ENCODE data around the gene SCAF8. TPM values are rescaled to one million over a fixed set of nuclear protein-coding genes. Genes with fewer than 3 reads are reported as not detected.

Gene SCAF8
- total and polyA plus RNA-seq, 9 of the 15 experiments (the other 6 are each of a cell fraction or from before 2014, with no cell fraction given): 10.5 to 46.6 (median 23.2) TPM

DNA sequence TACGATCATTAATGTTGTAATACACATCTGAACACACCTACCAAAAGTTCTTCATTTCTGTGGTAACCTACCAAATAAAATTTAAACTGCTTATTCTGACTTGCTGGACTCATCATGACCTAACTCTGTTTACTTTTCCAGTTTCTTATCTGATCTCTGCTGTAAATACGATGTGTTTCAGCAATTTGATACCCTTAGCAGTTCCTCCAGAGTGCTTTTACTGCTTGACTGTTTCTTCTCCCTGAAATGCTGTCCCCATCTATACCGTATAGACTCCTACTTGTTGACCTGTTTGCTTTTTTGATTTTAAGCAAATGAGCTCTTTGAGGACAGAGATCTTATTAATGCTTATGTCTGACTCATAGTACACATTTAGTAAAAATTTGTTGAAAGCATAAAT lies 119.5 kb downstream of the SCAF8 start:
- Histone ChIP-seq H3K9me1 (ENCODE audit: control insufficient read depth, insufficient read depth, low read length) (no peaks in the 10 kb centered on the region), H3K4me3 (no peak overlapping the region), H3K36me3 (ENCODE audit: control insufficient read depth, insufficient read depth, low read length) (peaks cover 15% of the 10 kb centered on the region), H4K20me1 (replicated peaks; ENCODE audit: control insufficient read depth, insufficient read depth, low read length) (no peaks in the 10 kb centered on the region; the same call in 1 of the 2 replicates), H3K27me3 (ENCODE audit: control insufficient read depth in 2 of 2, insufficient read depth in 2 of 2, low read length in 2 of 2) (no peaks in the 10 kb centered on the region), H3K9ac (ENCODE audit: insufficient read depth in 1 of 2, low read depth in 2 of 2, low read length in 2 of 2) (no peak overlapping the region), H3K9me3 (replicated peaks; ENCODE audit: control insufficient read depth, insufficient read depth, low read depth, low read length) (no peaks in the 10 kb centered on the region), H3K4me2 (ENCODE audit: insufficient read depth, low read length) (no peak overlapping the region), H3K79me2 (ENCODE audit: control insufficient read depth, insufficient read depth, low read length) (peaks cover 60% of the 10 kb centered on the region), H2AFZ (ENCODE audit: low read depth, low read length) (no peak overlapping the region), H3K4me1 (replicated peaks in 1 of 2; ENCODE audit: control insufficient read depth in 2 of 2, insufficient read depth in 2 of 2, low read length in 2 of 2) (0 out of 5 replicates have a peak, but pooled peaks cover 0 to 10% of the 10 kb centered on the region in 2 experiments), H3K27ac (ENCODE audit: extremely low read depth, low read depth, low read length) (no peak overlapping the region)
- POLR2A ChIA-PET: interaction anchor here (0.5 to 1.8 kb wide), 2 partner anchors 9 to 595 kb away, joined by 3 to 6 read pairs; no protein-coding TSS in a partner anchor
- peak; percentile 61 for ATAC-seq
- 0 out of 2 replicates have a peak, but pooled peaks have one; percentile 23 for TF ChIP-seq JUN (IDR thresholded peaks at IDR 0.05; ENCODE audit: borderline replicate concordance, low read depth, low read length)
- TF ChIP-seq JUN (CRISPR knock-in tag; IDR thresholded peaks at IDR 0.05; ENCODE audit: borderline replicate concordance): no peak
- 0 out of 2 replicates have a peak, but pooled peaks have one; percentile 30 for TF ChIP-seq BRCA1 (IDR thresholded peaks at IDR 0.05)
- TF ChIP-seq BRCA1 (CRISPR knock-in tag; IDR thresholded peaks at IDR 0.05): no peak
- no peak for TF ChIP-seq NELFE (IDR thresholded peaks at IDR 0.05; ENCODE audit: insufficient read depth, insufficient read length)
- TF ChIP-seq ARID1B (IDR thresholded peaks at IDR 0.05): peak; percentile 48; the same call in 1 of the 2 replicates
- TF ChIP-seq ATF3 (IDR thresholded peaks at IDR 0.05): peak; percentile 23; the same call in 1 of the 2 replicates
- no peak for TF ChIP-seq ATF3 (CRISPR knock-in tag; conservative IDR thresholded peaks at IDR 0.05)
- no peak for TF ChIP-seq MAFF (IDR thresholded peaks at IDR 0.05; ENCODE audit: low read length)
- peak; percentile 73; the same call in 1 of the 2 replicates for TF ChIP-seq SMARCE1 (IDR thresholded peaks at IDR 0.05)
- peak; percentile 37 to 79; a peak in 3 of 4 replicates for TF ChIP-seq FOXA3 (CRISPR knock-in tag; conservative IDR thresholded peaks at IDR 0.05 in 1 of 2, IDR thresholded peaks at IDR 0.05 in 1 of 2)
- TF ChIP-seq FOXK2 (conservative IDR thresholded peaks at IDR 0.05 in 1 of 2, IDR thresholded peaks at IDR 0.05 in 1 of 2; ENCODE audit: low read depth in 2 of 2): peak; percentile 55 to 58; a peak in 2 of 4 replicates
- TF ChIP-seq ATF7 (IDR thresholded peaks at IDR 0.05): peak; percentile 38; the same call in 1 of the 2 replicates
- TF ChIP-seq HDGF (IDR thresholded peaks at IDR 0.05): no peak
- TF ChIP-seq FOXA1 (IDR thresholded peaks at IDR 0.05; ENCODE audit: borderline replicate concordance): 0 out of 2 replicates have a peak, but pooled peaks have one; percentile 57
- peak; percentile 56; the same call in 1 of the 2 replicates for TF ChIP-seq SOX6 (IDR thresholded peaks at IDR 0.05)
- TF ChIP-seq NBN (IDR thresholded peaks at IDR 0.05; ENCODE audit: low read depth): no peak
- TF ChIP-seq DPF2 (IDR thresholded peaks at IDR 0.05): peak; percentile 31; the same call in 1 of the 2 replicates
- TF ChIP-seq JUND (IDR thresholded peaks at IDR 0.05; ENCODE audit: borderline replicate concordance, low read depth, low read length): peak; percentile 32; the same call in 1 of the 2 replicates
- TF ChIP-seq JUND (tag; IDR thresholded peaks at IDR 0.05; ENCODE audit: borderline replicate concordance, low read depth, low read length): no peak; the same call in 2 of the 3 replicates
- CTCF ChIA-PET (ENCODE audit: low intra/inter-chr PET ratio): no interaction called here
- in situ Hi-C loops (cut with MboI): no loop called here
- FAIRE-seq: no peak
- BruUV-seq (replicated peaks): no TSS peak
- intact Hi-C loops (cut with micrococcal nuclease): no loop called here
- WGBS (ENCODE audit: insufficient coverage, low coverage, missing lambda C conversion rate): 50% methylated on average over 3 of the region's 3 CpGs
- DNase-seq (ENCODE audit: extremely low read depth in 1 of 4, low spot score in 3 of 4): peak in 1 of 4 experiments; percentile 11

Measured in K562 (cell line).